ENCODE measurements around the gene C11orf86.

C11orf86 gene

GRCh38 chr11:66978717-66979116 lies 3.6 kb downstream of the C11orf86 start:
- TF ChIP-seq, protein P1, sequence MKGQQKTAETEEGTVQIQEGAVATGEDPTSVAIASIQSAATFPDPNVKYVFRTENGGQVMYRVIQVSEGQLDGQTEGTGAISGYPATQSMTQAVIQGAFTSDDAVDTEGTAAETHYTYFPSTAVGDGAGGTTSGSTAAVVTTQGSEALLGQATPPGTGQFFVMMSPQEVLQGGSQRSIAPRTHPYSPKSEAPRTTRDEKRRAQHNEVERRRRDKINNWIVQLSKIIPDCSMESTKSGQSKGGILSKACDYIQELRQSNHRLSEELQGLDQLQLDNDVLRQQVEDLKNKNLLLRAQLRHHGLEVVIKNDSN (IDR thresholded peaks at IDR 0.05), result no peak
- TF ChIP-seq ZBTB7A (IDR thresholded peaks at IDR 0.05; ENCODE audit: low read depth), result no peak
- no peak for TF ChIP-seq EP300 (IDR thresholded peaks at IDR 0.05; ENCODE audit: borderline replicate concordance)
- no peak for TF ChIP-seq YY1 (IDR thresholded peaks at IDR 0.05; ENCODE audit: low read depth)
- TF ChIP-seq NFIC (IDR thresholded peaks at IDR 0.05), result no peak

GRCh38 chr11:66979336-66979980 lies 4.4 kb downstream of the C11orf86 start:
- TF ChIP-seq FOXM1 (IDR thresholded peaks at IDR 0.05; ENCODE audit: borderline replicate concordance, low read depth) (no peak), RAD21 (IDR thresholded peaks at IDR 0.05; ENCODE audit: low read depth) (no peak), TAF1 (IDR thresholded peaks at IDR 0.05; ENCODE audit: low read depth) (no peak), EGR1 (IDR thresholded peaks at IDR 0.05) (no peak), ZBTB7A (IDR thresholded peaks at IDR 0.05; ENCODE audit: low read depth) (no peak), EP300 (IDR thresholded peaks at IDR 0.05; ENCODE audit: borderline replicate concordance) (no peak), NFIC (IDR thresholded peaks at IDR 0.05) (no peak), TCF12 (IDR thresholded peaks at IDR 0.05; ENCODE audit: low read depth) (no peak), CREB1 (IDR thresholded peaks at IDR 0.05; ENCODE audit: low read depth) (no peak), TEAD4 (IDR thresholded peaks at IDR 0.05) (no peak), YY1 (IDR thresholded peaks at IDR 0.05; ENCODE audit: low read depth) (no peak), CEBPB (IDR thresholded peaks at IDR 0.05) (no peak)
- TF ChIP-seq, protein P1 (IDR thresholded peaks at IDR 0.05), result no peak
- TF ChIP-seq, protein P2, sequence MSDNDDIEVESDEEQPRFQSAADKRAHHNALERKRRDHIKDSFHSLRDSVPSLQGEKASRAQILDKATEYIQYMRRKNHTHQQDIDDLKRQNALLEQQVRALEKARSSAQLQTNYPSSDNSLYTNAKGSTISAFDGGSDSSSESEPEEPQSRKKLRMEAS (IDR thresholded peaks at IDR 0.05), result no peak
- TF ChIP-seq, protein P3, sequence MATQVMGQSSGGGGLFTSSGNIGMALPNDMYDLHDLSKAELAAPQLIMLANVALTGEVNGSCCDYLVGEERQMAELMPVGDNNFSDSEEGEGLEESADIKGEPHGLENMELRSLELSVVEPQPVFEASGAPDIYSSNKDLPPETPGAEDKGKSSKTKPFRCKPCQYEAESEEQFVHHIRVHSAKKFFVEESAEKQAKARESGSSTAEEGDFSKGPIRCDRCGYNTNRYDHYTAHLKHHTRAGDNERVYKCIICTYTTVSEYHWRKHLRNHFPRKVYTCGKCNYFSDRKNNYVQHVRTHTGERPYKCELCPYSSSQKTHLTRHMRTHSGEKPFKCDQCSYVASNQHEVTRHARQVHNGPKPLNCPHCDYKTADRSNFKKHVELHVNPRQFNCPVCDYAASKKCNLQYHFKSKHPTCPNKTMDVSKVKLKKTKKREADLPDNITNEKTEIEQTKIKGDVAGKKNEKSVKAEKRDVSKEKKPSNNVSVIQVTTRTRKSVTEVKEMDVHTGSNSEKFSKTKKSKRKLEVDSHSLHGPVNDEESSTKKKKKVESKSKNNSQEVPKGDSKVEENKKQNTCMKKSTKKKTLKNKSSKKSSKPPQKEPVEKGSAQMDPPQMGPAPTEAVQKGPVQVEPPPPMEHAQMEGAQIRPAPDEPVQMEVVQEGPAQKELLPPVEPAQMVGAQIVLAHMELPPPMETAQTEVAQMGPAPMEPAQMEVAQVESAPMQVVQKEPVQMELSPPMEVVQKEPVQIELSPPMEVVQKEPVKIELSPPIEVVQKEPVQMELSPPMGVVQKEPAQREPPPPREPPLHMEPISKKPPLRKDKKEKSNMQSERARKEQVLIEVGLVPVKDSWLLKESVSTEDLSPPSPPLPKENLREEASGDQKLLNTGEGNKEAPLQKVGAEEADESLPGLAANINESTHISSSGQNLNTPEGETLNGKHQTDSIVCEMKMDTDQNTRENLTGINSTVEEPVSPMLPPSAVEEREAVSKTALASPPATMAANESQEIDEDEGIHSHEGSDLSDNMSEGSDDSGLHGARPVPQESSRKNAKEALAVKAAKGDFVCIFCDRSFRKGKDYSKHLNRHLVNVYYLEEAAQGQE (IDR thresholded peaks at IDR 0.05; ENCODE audit: low read depth), result no peak

- TF ChIP-seq CREB1 (IDR thresholded peaks at IDR 0.05; ENCODE audit: low read depth) (no peak), CEBPB (IDR thresholded peaks at IDR 0.05) (no peak), NFIC (IDR thresholded peaks at IDR 0.05) (peak; percentile 93), TAF1 (IDR thresholded peaks at IDR 0.05; ENCODE audit: low read depth) (no peak), ZBTB7A (IDR thresholded peaks at IDR 0.05; ENCODE audit: low read depth) (no peak), EGR1 (IDR thresholded peaks at IDR 0.05) (no peak), RAD21 (IDR thresholded peaks at IDR 0.05; ENCODE audit: low read depth) (0 out of 2 replicates have a peak, but pooled peaks have one; percentile 1), TCF12 (IDR thresholded peaks at IDR 0.05; ENCODE audit: low read depth) (peak; percentile 78), FOXM1 (IDR thresholded peaks at IDR 0.05; ENCODE audit: borderline replicate concordance, low read depth) (no peak), EP300 (IDR thresholded peaks at IDR 0.05; ENCODE audit: borderline replicate concordance) (peak; percentile 37; the same call in 1 of the 2 replicates)
- TF ChIP-seq, protein P3 (IDR thresholded peaks at IDR 0.05; ENCODE audit: low read depth), result no peak
- TF ChIP-seq, protein P2 (IDR thresholded peaks at IDR 0.05), result no peak
Measured at GRCh38 chr11:66981976-66982578, 7.0 kb downstream of the C11orf86 start.

DNA sequence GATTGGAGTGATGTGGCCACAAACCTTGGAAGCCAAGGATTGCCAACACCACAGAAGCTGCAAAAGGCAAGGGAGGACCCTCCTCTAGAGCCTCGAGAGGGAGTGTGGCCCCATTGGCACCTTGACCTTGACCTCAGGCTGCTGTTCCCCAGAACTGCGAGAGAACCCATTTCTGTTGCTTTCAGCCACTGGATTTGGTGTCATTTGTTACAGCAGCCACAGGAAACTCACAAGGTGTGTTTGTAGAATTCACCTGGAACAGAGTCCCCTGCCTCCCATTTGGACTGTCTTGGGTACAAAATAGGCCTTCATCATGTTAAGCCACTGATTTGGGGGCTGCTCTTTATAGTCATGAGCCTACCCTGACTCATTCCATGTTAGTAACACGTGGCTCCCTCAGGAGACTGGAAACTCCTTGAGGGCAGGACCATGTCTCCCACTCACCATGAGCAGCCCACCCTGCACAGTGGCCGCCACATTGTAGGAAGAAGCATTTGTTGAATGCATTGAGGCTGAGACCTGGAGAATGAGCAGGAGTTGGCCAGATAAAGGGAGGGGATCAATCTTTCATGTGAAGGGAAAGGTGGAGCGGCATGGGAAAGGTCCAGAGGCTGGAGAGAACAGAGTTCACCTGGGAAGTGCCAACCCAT lies 8.3 kb downstream of the C11orf86 start:
- no peak for TF ChIP-seq YY1 (IDR thresholded peaks at IDR 0.05; ENCODE audit: low read depth)
- TF ChIP-seq NFIC (IDR thresholded peaks at IDR 0.05), result no peak
- no peak for TF ChIP-seq CREB1 (IDR thresholded peaks at IDR 0.05; ENCODE audit: low read depth)
- TF ChIP-seq CEBPB (IDR thresholded peaks at IDR 0.05), result no peak
- no peak for TF ChIP-seq EGR1 (IDR thresholded peaks at IDR 0.05)
- TF ChIP-seq, protein P2 (IDR thresholded peaks at IDR 0.05), result no peak
- TF ChIP-seq, protein P1 (IDR thresholded peaks at IDR 0.05), result no peak
- TF ChIP-seq TEAD4 (IDR thresholded peaks at IDR 0.05), result no peak
- no peak for TF ChIP-seq TCF12 (IDR thresholded peaks at IDR 0.05; ENCODE audit: low read depth)
- TF ChIP-seq, protein P3 (IDR thresholded peaks at IDR 0.05; ENCODE audit: low read depth), result no peak
- no peak for TF ChIP-seq RAD21 (IDR thresholded peaks at IDR 0.05; ENCODE audit: low read depth)
- TF ChIP-seq FOXM1 (IDR thresholded peaks at IDR 0.05; ENCODE audit: borderline replicate concordance, low read depth), result no peak
- no peak for TF ChIP-seq ZBTB7A (IDR thresholded peaks at IDR 0.05; ENCODE audit: low read depth)

All from Ishikawa (cell line).